Heart right ventricle (tissue), 16 donors: Measurements from ENCODE around the gene SH3RF1. TPM values are rescaled to one million over a fixed set of nuclear protein-coding genes. Genes with fewer than 3 reads are reported as not detected.

Experiments
- ATAC-seq, 8 donors: fragments of 200-7000 bp; cut with Tn5 transposase; one replicate each; pipeline ENCODE4 v1.9.1; 2020; ENCODE audit warnings: mild to moderate bottlenecking in 8 of 8, moderate library complexity in 8 of 8, moderate number of reproducible peaks in 1 of 8
- DNase-seq, 2 donors: peaks; one replicate each; pipeline ENCODE4 v3.0.0-alpha.2; 2020
- H3K27ac ChIP-seq, 10 donors: fragments of 200-600 bp; sonication (generic) in 2 of 10; one replicate each; pipeline versions ENCODE4 v1.5.0 to v1.8.0; 2020 to 2022; ENCODE audit warnings: mild to moderate bottlenecking in 3 of 10
- H3K27me3 ChIP-seq, 7 donors: fragments of 200-600 bp; one replicate each; pipeline ENCODE4 v1.8.0; 2021 to 2022; ENCODE audit warnings: mild to moderate bottlenecking in 2 of 7
- H3K36me3 ChIP-seq, 9 donors: fragments of 200-600 bp; sonication (generic) in 1 of 9; one replicate each; pipeline versions ENCODE4 v1.5.0 to v1.8.0; 2020 to 2022; ENCODE audit warnings: mild to moderate bottlenecking in 2 of 9
- H3K4me1 ChIP-seq, 9 donors: fragments of 200-600 bp; sonication (generic) in 1 of 9; one replicate each; pipeline versions ENCODE4 v1.5.0 to v1.8.0; 2020 to 2022; ENCODE audit warnings: mild to moderate bottlenecking in 4 of 9
- H3K4me3 ChIP-seq, 10 donors: fragments of 200-600 bp; sonication (generic) in 2 of 10; one replicate each; pipeline versions ENCODE4 v1.5.0 to v1.8.0; 2020 to 2022; ENCODE audit warnings: mild to moderate bottlenecking in 7 of 10, moderate library complexity in 2 of 10
- H3K9me3 ChIP-seq, 11 donors: fragments of 200-600 bp in 10 of 11; sonication (generic) in 2 of 11; one replicate each; pipeline versions ENCODE4 v1.5.0 to v1.8.0; 2013 to 2022; ENCODE audit warnings: mild to moderate bottlenecking in 2 of 11, control low read depth in 1 of 11, moderate library complexity in 1 of 11
- WGBS, 2 donors: extraction: QIAGEN DNeasy Blood & Tissue Kit; methylation state at CpG; one replicate each; pipeline ENCODE4 v1.1.7; 2013; ENCODE audit warnings: inconsistent platforms in 1 of 2; 5-methylcytosine and 5-hydroxymethylcytosine counted together
- intact Hi-C, 10 donors: fragments of 100-400 bp; cut with DNase I; formaldehyde crosslinking; loops; one replicate each; pipeline versions ENCODE4 v1.11.1 to v1.14.2; 2022
- polyA plus RNA-seq, 2 donors: library from polyadenylated mRNA; stranded (reverse); fragments of 200-250 nt; gene quantifications; one replicate each; pipeline ENCODE4 v1.2.3, GENCODE V29; 2013
- total RNA-seq, 10 donors: library from RNA; stranded (reverse); fragmentation: NEBNext Ultra II Directional in 3 of 10; extraction: Animal tissue kit (Norgen Biotek cat#: 25700) in 3 of 10; gene quantifications; one replicate each; pipeline versions ENCODE4 v1.2.1 to v1.2.4, GENCODE V29; 2021 to 2023
- TF ChIP-seq, protein P1 (sequence below), 9 donors: fragments of 200-600 bp; sonication (generic) in 2 of 9; IDR thresholded peaks; one replicate each; pipeline versions ENCODE4 v1.5.0 to v1.8.0; 2021 to 2022; ENCODE audit warnings: antibody characterized with exemption in 9 of 9, mild to moderate bottlenecking in 5 of 9, moderate library complexity in 1 of 9
- donor health status: Arrhythmogenic right ventricular cardiomyopathy.
- donor health status: ischemic (EF 13 %, LVEDD 7.1; RV severe dilation, severe dysfunction).
- donor health status: healthy with polysubstance abuse.
- donor health status: DM: no; HTN: yes; CAD: no.
- donor health status: DM: no; HTN: no; CAD: no.
- donor health status: ischemic (EF 25% LVEDD 6.9; RV normal size, moderate dysfunction).
- donor health status: ischemic (EF 25% LVEDD 5.7; RV mildly dilated, moderate dysfunction).
- donor health status: healthy.
- donor health status: DM: yes; HTN: yes; CAD: no.
- donor health status: Ischemic cardiomyopathy.
- donor health status: ischemic (EF 35%, LVEDD 5.7; RV mildly dilated, moderate dysfunction).
- donor health status: nonischemic (EF 11% LVEDD 7.7; RV severe dilation, severe dysfunction).
- donor health status: DM: yes; HTN: yes; CAD: no.
- donor health status: PGD.
- donor health status: ischemic (EF 29% LVEDD 5.4; RV normal size, mild dysfunction).
- donor health status: nonischemic (EF 23%, LVEDD 6.1; RV moderate dilation, normal function).

SH3RF1 gene
- total and polyA plus RNA-seq, 12 donors, result 2.6 to 11.7 (median 8.9) TPM

- no peak overlapping the region for H3K4me3 ChIP-seq
- peaks cover 0 to 4% (median 0%) of the 10 kb centered on the region in 11 donors for H3K9me3 ChIP-seq
- no peak overlapping the region for H3K27ac ChIP-seq
- no peaks in the 10 kb centered on the region for H3K27me3 ChIP-seq
- peaks cover 0 to 32% (median 3%) of the 10 kb centered on the region in 9 donors for H3K4me1 ChIP-seq
- DNase-seq (no peak), ATAC-seq (no peak)
- intact Hi-C loops, result no loop called here
- TF ChIP-seq, protein P1, sequence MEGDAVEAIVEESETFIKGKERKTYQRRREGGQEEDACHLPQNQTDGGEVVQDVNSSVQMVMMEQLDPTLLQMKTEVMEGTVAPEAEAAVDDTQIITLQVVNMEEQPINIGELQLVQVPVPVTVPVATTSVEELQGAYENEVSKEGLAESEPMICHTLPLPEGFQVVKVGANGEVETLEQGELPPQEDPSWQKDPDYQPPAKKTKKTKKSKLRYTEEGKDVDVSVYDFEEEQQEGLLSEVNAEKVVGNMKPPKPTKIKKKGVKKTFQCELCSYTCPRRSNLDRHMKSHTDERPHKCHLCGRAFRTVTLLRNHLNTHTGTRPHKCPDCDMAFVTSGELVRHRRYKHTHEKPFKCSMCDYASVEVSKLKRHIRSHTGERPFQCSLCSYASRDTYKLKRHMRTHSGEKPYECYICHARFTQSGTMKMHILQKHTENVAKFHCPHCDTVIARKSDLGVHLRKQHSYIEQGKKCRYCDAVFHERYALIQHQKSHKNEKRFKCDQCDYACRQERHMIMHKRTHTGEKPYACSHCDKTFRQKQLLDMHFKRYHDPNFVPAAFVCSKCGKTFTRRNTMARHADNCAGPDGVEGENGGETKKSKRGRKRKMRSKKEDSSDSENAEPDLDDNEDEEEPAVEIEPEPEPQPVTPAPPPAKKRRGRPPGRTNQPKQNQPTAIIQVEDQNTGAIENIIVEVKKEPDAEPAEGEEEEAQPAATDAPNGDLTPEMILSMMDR (IDR thresholded peaks at IDR 0.05), result no peak
- 93 to 94% methylated on average over 3 of the region's 3 CpGs for WGBS, 2 donors
- no peaks in the 10 kb centered on the region for H3K36me3 ChIP-seq
Measured at GRCh38 chr4:169188204-169188603, 82.6 kb downstream of the SH3RF1 start.

DNA sequence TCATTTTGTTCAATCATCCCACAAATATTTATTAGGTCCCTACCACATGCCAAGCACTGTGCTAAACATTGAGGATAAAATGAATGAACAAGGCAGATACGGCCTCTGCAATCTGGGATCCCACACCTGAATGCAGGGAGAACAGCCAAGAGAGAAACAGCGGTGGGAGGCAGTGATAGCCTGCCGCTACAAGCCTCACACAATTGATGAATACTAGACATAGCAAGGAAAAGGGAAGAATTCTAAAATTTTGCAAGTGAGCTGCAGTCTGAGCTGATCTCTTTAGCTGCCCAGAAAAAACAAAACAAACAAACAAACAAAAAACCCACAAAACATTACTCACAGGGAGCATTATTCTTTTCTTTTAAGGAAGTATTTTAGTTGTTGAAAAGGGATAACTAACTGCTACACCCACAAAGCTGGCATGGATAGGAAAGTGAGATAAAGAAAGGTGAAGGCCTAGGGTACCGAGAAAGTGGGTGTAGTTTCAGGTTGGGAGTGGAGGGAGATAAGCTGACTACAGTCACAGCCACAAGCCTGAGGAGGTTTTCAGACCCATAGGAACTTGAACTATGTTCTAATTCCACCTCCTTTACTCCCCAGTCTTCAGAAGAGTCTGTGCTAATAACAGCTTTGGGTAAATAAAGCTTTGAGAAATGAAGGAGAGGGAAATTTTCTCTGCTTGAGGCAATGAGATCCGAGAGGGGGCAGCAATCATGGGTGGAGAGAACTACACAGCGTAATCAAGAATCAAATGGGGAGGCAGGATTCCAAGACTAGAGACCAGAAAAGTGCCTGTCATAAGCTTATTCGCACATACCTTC lies 85.4 kb downstream of the SH3RF1 start:
- no peaks in the 10 kb centered on the region for H3K9me3 ChIP-seq

GRCh38 chr4:169184686-169185085 lies 86.1 kb downstream of the SH3RF1 start:
- TF ChIP-seq, protein P1 (IDR thresholded peaks at IDR 0.05), result no peak
- intact Hi-C loops, result no loop called here
- peaks cover 0 to 38% (median 0%) of the 10 kb centered on the region in 9 donors for H3K4me1 ChIP-seq
- no peak overlapping the region for H3K4me3 ChIP-seq
- no peaks in the 10 kb centered on the region for H3K9me3 ChIP-seq
- no peaks in the 10 kb centered on the region for H3K27me3 ChIP-seq
- no peak for DNase-seq
- no peak for ATAC-seq
- no peak overlapping the region for H3K27ac ChIP-seq
- 52 to 63% methylated on average over 3 of the region's 3 CpGs for WGBS, 2 donors
- no peaks in the 10 kb centered on the region for H3K36me3 ChIP-seq

More for the DNA sequence above, 85.4 kb downstream of the SH3RF1 start:
- 91 to 93% methylated on average over 7 of the region's 7 CpGs for WGBS, 2 donors
- no peaks in the 10 kb centered on the region for H3K27me3 ChIP-seq
- peaks cover 0 to 35% (median 0%) of the 10 kb centered on the region in 9 donors for H3K4me1 ChIP-seq
- H3K4me3 ChIP-seq, result no peak overlapping the region
- ATAC-seq (no peak), DNase-seq (no peak)
- H3K36me3 ChIP-seq, result no peaks in the 10 kb centered on the region
- intact Hi-C loops, result no loop called here
- TF ChIP-seq, protein P1 (IDR thresholded peaks at IDR 0.05), result no peak
- no peak overlapping the region for H3K27ac ChIP-seq

- Histone ChIP-seq H3K36me3 (no peaks in the 10 kb centered on the region), H3K27me3 (no peaks in the 10 kb centered on the region), H3K9me3 (no peaks in the 10 kb centered on the region), H3K27ac (no peak overlapping the region), H3K4me3 (no peak overlapping the region), H3K4me1 (peaks cover 0 to 35% (median 0%) of the 10 kb centered on the region in 9 donors)
- TF ChIP-seq, protein P1 (IDR thresholded peaks at IDR 0.05), result no peak
- ATAC-seq, result no peak
- intact Hi-C loops, result no loop called here
- WGBS, 2 donors, result 68 to 72% methylated on average over 3 of the region's 3 CpGs
- no peak for DNase-seq
Measured at GRCh38 chr4:169184236-169184635, 86.5 kb downstream of the SH3RF1 start.
